Panc1 (cell line): Measurements from ENCODE around the gene TEPSIN. TPM values are rescaled to one million over a fixed set of nuclear protein-coding genes. Genes with fewer than 3 reads are reported as not detected.

Experiments used
- ATAC-seq: fragments of 200-7000 bp; cut with Tn5 transposase; 2 replicates; pipeline ENCODE4 v1.9.1; 2020; ENCODE audit warnings: mild to moderate bottlenecking, moderate library complexity
- BruUV-seq: library from RNA; stranded (reverse); fragments of 400-500 nt; replicated peaks from 2 replicates; lab custom pipeline; 2021; lab: Mats Ljungman, UMichigan
- CTCF ChIA-PET: fragments of 300-600 bp; sonication (Branson Sonifier 250); formaldehyde crosslinking; loops from one replicate; lab custom pipeline; 2022; ENCODE audit warnings: antibody characterized with exemption; lab: Charles Lee
- POLR2A ChIA-PET: fragments of 300-600 bp; sonication (Branson Sonifier 250); formaldehyde crosslinking; loops from one replicate; lab custom pipeline; 2022; ENCODE audit warnings: antibody characterized with exemption; lab: Charles Lee
- DNase-seq: peaks from one replicate; pipeline ENCODE4 v3.0.0-alpha.2; 2010; ENCODE audit warnings: low read depth, low spot score
- H3K27ac ChIP-seq: 2 replicates; pipeline ENCODE4 v1.5.1; 2011; ENCODE audit warnings: mild to moderate bottlenecking, low read length, inconsistent platforms
- H3K27me3 ChIP-seq: fragments of 200-500 bp; sonication (Bioruptor generic); 2 replicates; pipeline ENCODE4 v1.6.0; 2014; ENCODE audit warnings: low read length, inconsistent platforms; ENCODE audit not compliant: control insufficient read depth, insufficient read depth
- H3K36me3 ChIP-seq: fragments of 200-500 bp; sonication (Bioruptor generic); 2 replicates; pipeline ENCODE4 v1.5.1; 2014; ENCODE audit warnings: inconsistent platforms, mild to moderate bottlenecking, low read length, moderate library complexity; ENCODE audit not compliant: control insufficient read depth, insufficient read depth
- H3K4me1 ChIP-seq: 2 replicates; pipeline ENCODE4 v1.5.1; 2011; ENCODE audit warnings: inconsistent platforms, mild to moderate bottlenecking, low read length, moderate library complexity; ENCODE audit not compliant: control insufficient read depth, insufficient read depth
- H3K4me3 ChIP-seq, 2 experiments: 2 replicates each; pipeline ENCODE4 v1.5.1; 2011 to 2012; ENCODE audit warnings: low read depth in 2 of 2, low read length in 2 of 2, mild to moderate bottlenecking in 2 of 2, inconsistent platforms in 1 of 2, moderate library complexity in 1 of 2
- H3K9me3 ChIP-seq: fragments of 200-500 bp; sonication (Bioruptor generic); 2 replicates; pipeline ENCODE4 v1.5.1; 2014; ENCODE audit warnings: low read depth, mild to moderate bottlenecking, inconsistent platforms, low read length, moderate library complexity; ENCODE audit not compliant: control insufficient read depth, insufficient read depth
- POLR2AphosphoS5 ChIP-seq: IDR thresholded peaks from 2 replicates; pipeline ENCODE4 v1.6.1; 2012; ENCODE audit warnings: mild to moderate bottlenecking, low read depth, low read length, moderate library complexity
- SIN3A ChIP-seq: IDR thresholded peaks from 2 replicates; pipeline ENCODE4 v1.6.1; 2012; ENCODE audit warnings: low read depth, mild to moderate bottlenecking, low read length, moderate library complexity, borderline replicate concordance; ENCODE audit not compliant: insufficient read depth
- TCF7L2 ChIP-seq: IDR thresholded peaks from 2 replicates; pipeline ENCODE4 v1.6.1; 2011; ENCODE audit warnings: mild to moderate bottlenecking, low read depth, low read length, inconsistent platforms
- in situ Hi-C: cut with HindIII; loops from 2 replicates; pipeline ENCODE4 v1.10.0; 2016; ENCODE audit warnings: low sequenced_read_pairs, low pct_unique_long_range_greater_than_20kb
- intact Hi-C: fragments of 100-400 bp; cut with micrococcal nuclease; formaldehyde crosslinking; loops from one replicate; pipeline ENCODE4 v1.10.0; 2022; ENCODE audit not compliant: unreplicated experiment
- total RNA-seq: library from RNA; stranded (reverse); gene quantifications from one replicate; pipeline ENCODE4 v1.2.1, GENCODE V29; 2021; ENCODE audit not compliant: unreplicated experiment
- TF ChIP-seq, protein P1 (sequence below), 2 experiments: IDR thresholded peaks; 2 replicates each; pipeline ENCODE4 v1.6.1; 2011 to 2012; ENCODE audit warnings: low read depth in 2 of 2, control low read depth in 1 of 2, low read length in 1 of 2, mild to moderate bottlenecking in 1 of 2, moderate library complexity in 1 of 2; ENCODE audit not compliant: insufficient read depth in 1 of 2
- TF ChIP-seq, protein P2 (sequence below): fragments of 450-650 bp; IDR thresholded peaks from 2 replicates; pipeline ENCODE4 v1.5.1; 2017; ENCODE audit warnings: mild to moderate bottlenecking

The TEPSIN gene
- total RNA-seq, 1 experiment from 2014 or later, result 44.9 TPM

DNA sequence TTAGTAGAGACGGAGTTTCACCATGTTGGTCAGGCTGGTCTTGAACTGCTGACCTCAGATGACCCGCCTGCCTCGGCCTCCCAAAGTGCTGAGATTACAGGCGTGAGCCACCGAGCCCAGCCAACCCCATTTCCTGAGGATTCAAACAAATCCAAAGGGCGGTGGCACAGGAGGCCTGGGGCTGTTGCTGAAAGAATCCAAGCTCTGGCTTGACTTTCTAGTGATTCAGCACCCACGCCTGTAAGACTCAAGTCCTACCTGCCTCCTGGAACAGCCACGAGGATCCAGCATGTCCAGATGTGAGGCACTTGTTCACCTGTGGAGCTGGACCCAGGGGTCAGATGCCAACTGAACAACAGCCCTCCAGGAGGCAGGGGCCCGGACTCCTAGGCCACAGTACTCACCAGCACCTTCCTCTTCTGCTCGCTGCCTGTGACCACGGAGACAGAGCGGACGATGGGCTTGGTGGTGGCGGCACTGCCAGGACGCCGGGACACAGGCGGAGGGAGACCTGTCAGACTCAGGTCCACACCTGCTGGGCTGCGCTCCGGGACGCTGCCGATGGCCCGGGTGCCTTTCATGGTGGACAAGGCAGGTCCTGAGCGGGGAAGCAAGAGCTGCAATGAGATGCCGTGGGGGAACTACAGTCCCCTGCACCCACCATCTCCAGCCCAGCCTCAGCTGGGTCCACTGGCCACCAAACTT is 19.2 kb downstream of the TEPSIN start:
- no peaks in the 10 kb centered on the region for H3K27me3 ChIP-seq
- in situ Hi-C loops (no loop called here), intact Hi-C loops (no loop called here)
- CTCF ChIA-PET, result no interaction called here
- TF ChIP-seq, protein P1, sequence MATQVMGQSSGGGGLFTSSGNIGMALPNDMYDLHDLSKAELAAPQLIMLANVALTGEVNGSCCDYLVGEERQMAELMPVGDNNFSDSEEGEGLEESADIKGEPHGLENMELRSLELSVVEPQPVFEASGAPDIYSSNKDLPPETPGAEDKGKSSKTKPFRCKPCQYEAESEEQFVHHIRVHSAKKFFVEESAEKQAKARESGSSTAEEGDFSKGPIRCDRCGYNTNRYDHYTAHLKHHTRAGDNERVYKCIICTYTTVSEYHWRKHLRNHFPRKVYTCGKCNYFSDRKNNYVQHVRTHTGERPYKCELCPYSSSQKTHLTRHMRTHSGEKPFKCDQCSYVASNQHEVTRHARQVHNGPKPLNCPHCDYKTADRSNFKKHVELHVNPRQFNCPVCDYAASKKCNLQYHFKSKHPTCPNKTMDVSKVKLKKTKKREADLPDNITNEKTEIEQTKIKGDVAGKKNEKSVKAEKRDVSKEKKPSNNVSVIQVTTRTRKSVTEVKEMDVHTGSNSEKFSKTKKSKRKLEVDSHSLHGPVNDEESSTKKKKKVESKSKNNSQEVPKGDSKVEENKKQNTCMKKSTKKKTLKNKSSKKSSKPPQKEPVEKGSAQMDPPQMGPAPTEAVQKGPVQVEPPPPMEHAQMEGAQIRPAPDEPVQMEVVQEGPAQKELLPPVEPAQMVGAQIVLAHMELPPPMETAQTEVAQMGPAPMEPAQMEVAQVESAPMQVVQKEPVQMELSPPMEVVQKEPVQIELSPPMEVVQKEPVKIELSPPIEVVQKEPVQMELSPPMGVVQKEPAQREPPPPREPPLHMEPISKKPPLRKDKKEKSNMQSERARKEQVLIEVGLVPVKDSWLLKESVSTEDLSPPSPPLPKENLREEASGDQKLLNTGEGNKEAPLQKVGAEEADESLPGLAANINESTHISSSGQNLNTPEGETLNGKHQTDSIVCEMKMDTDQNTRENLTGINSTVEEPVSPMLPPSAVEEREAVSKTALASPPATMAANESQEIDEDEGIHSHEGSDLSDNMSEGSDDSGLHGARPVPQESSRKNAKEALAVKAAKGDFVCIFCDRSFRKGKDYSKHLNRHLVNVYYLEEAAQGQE (IDR thresholded peaks at IDR 0.05; ENCODE audit: insufficient read depth in 1 of 2, low read depth in 2 of 2, low read length in 1 of 2), result no peak
- TF ChIP-seq POLR2AphosphoS5 (no peak), TCF7L2 (no peak), SIN3A (no peak)
- TF ChIP-seq, protein P2, sequence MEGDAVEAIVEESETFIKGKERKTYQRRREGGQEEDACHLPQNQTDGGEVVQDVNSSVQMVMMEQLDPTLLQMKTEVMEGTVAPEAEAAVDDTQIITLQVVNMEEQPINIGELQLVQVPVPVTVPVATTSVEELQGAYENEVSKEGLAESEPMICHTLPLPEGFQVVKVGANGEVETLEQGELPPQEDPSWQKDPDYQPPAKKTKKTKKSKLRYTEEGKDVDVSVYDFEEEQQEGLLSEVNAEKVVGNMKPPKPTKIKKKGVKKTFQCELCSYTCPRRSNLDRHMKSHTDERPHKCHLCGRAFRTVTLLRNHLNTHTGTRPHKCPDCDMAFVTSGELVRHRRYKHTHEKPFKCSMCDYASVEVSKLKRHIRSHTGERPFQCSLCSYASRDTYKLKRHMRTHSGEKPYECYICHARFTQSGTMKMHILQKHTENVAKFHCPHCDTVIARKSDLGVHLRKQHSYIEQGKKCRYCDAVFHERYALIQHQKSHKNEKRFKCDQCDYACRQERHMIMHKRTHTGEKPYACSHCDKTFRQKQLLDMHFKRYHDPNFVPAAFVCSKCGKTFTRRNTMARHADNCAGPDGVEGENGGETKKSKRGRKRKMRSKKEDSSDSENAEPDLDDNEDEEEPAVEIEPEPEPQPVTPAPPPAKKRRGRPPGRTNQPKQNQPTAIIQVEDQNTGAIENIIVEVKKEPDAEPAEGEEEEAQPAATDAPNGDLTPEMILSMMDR, result no peak
- H3K36me3 ChIP-seq, result no peaks in the 10 kb centered on the region
- H3K27ac ChIP-seq, result no peak overlapping the region
- POLR2A ChIA-PET, result no interaction called here
- no peak for ATAC-seq
- no peak for DNase-seq
- peaks cover 13% of the 10 kb centered on the region for H3K4me1 ChIP-seq
- no peak overlapping the region for H3K4me3 ChIP-seq
- H3K9me3 ChIP-seq, result no peaks in the 10 kb centered on the region
- no TSS peak for BruUV-seq

DNA sequence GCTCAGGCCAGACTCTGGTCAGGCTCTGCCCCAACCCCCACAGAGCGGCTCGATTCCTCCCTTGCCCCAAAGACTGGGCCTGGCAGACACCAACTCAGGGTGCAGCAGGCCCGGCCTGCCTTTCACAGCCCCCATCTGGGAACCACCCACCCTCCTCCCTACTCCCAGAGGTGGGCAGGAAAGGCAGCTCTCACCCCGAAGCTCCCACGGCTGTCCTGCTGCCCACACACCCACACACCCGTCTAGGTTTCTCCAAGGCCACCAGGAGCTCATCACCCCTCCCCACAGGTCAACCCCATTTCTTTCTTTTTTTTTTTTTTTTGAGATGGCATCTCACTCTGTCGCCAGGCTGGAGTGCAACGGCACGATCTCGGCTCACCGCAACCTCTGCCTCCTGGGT is 19.9 kb downstream of the TEPSIN start:
- Histone ChIP-seq H3K27ac (no peak overlapping the region), H3K4me3 (no peak overlapping the region), H3K9me3 (no peaks in the 10 kb centered on the region), H3K27me3 (no peaks in the 10 kb centered on the region), H3K4me1 (peaks cover 13% of the 10 kb centered on the region), H3K36me3 (no peaks in the 10 kb centered on the region)
- POLR2A ChIA-PET, result no interaction called here
- in situ Hi-C loops, result no loop called here
- BruUV-seq, result no TSS peak
- CTCF ChIA-PET, result no interaction called here
- TF ChIP-seq, protein P1 (IDR thresholded peaks at IDR 0.05; ENCODE audit: insufficient read depth in 1 of 2, low read depth in 2 of 2, low read length in 1 of 2), result no peak
- TF ChIP-seq, protein P2, result no peak
- TF ChIP-seq SIN3A (no peak), POLR2AphosphoS5 (no peak), TCF7L2 (no peak)
- DNase-seq (no peak), ATAC-seq (no peak)
- intact Hi-C loops, result no loop called here
